ENCODE data around the gene CD244. TPM values are rescaled to one million over a fixed set of nuclear protein-coding genes. Genes with fewer than 3 reads are reported as not detected.
"Not testable (repeated sequence)": the region's sequence is repeated elsewhere in the genome, so short reads cannot be mapped to it uniquely, and the experiment has no call there.

Gene CD244
- total RNA-seq, 4 donors from 2014 or later: 0.25 to 0.63 (median 0.34) TPM; not detected in 1

DNA sequence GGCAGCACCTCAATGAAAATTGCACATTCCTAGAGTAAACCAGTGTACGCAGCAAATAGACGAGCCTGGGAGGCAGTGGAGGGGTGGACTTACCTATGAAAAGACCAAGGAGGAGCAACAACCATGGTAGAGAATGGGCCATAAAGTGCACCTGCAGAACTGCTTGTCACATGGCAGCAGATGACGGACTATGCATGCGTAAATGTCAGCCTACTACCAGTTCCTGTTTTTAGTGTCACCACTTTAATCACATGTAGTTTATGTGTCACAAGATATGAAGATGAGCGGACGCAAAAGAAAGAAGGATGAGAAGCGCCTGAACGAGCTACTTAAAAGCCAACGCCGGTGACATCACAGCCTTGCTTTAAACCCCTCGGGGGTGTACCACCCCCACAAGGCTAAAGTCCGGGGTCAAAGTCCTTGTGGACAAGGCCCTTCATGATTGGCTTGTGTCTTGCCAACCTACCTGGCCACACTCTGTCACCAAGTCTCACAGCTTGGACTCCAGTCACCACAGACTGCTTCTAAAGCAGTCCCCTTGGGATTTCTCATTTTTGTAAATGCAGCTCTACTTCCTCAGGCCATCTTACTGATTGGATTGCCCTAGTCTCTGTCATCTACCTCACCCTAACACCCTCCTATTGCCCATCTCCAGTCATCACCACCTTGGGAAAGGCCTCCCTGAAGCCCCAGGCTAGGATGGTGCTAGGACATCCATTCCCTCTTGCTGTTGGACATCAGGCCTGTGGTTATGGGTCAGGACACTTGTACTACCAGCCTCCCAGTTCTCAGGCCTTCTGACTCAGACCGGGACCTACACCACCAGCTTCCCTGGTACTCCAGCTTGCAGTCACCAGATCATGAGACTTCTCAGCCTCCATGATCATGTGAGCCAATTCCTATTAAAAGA, 72.7 kb downstream of the CD244 start:
- 89 to 93% methylated on average over 13 of the region's 13 CpGs for WGBS, 2 donors
- DNase-seq (ENCODE audit: low spot score in 2 of 2): no peak
- no peak for TF ChIP-seq CTCF (IDR thresholded peaks at IDR 0.05)
- TF ChIP-seq POLR2A (IDR thresholded peaks at IDR 0.05): no peak
- intact Hi-C loops (cut with DNase I; ENCODE audit: low total_unique reads): no loop called here
- no peak overlapping the region for H3K4me3 ChIP-seq (ENCODE audit: low read depth, poor library complexity, severe bottlenecking)

- WGBS, 2 donors: 96% methylated on average over 11 of the region's 11 CpGs
- DNase-seq (ENCODE audit: low spot score in 2 of 2): no peak
- TF ChIP-seq POLR2A (IDR thresholded peaks at IDR 0.05) (no peak), CTCF (IDR thresholded peaks at IDR 0.05) (no peak)
- intact Hi-C loops (cut with DNase I; ENCODE audit: low total_unique reads): no loop called here
- no peak overlapping the region for H3K4me3 ChIP-seq (ENCODE audit: low read depth, poor library complexity, severe bottlenecking)
Measured at GRCh38 chr1:160789051-160789701, 73.5 kb downstream of the CD244 start.

DNA sequence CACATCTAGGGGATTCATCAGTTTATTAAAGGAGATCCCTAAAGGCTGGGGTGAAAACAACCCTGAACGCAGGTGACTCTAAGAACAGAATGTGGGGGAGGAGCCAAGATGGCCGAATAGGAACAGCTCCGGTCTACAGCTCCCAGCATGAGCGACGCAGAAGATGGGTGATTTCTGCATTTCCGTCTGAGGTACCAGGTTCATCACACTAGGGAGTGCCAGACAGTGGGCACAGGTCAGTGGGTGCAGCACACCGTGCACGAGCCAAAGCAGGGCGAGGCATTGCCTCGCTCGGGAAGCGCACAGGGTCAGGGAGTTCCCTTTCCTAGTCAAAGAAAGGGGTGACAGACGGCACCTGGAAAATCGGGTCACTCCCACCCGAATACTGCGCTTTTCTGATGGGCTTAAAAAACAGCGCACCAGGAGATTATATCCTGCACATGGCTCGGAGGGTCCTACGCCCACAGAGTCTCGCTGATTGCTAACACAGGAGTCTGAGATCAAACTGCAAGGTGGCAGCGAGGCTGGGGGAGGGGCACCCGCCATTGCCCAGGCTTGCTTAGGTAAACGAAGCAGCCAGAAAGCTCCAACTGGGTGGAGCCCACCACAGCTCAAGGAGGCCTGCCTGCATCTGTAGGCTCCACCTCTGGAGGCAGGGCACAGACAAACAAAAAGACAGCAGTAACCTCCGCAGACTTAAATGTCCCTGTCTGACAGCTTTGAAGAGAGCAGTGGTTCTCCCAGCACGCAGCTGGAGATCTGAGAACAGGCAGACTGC, 79.5 kb downstream of the CD244 start:
- H3K4me3 ChIP-seq (ENCODE audit: low read depth, poor library complexity, severe bottlenecking); intact Hi-C loops (cut with DNase I; ENCODE audit: low total_unique reads); DNase-seq (ENCODE audit: low spot score in 2 of 2): not testable (repeated sequence)
- 63 to 67% methylated on average over 20 to 24 of the region's 25 CpGs for WGBS, 2 donors

GRCh38 chr1:160781914-160782689, 80.6 kb downstream of the CD244 start:
- 65 to 68% methylated on average over 9 of the region's 9 CpGs for WGBS, 2 donors
- no peak overlapping the region for H3K4me3 ChIP-seq (ENCODE audit: low read depth, poor library complexity, severe bottlenecking)
- TF ChIP-seq CTCF (IDR thresholded peaks at IDR 0.05): no peak
- TF ChIP-seq POLR2A (IDR thresholded peaks at IDR 0.05): no peak
- intact Hi-C loops (cut with DNase I; ENCODE audit: low total_unique reads): no loop called here
- DNase-seq (ENCODE audit: low spot score in 2 of 2): no peak

DNA sequence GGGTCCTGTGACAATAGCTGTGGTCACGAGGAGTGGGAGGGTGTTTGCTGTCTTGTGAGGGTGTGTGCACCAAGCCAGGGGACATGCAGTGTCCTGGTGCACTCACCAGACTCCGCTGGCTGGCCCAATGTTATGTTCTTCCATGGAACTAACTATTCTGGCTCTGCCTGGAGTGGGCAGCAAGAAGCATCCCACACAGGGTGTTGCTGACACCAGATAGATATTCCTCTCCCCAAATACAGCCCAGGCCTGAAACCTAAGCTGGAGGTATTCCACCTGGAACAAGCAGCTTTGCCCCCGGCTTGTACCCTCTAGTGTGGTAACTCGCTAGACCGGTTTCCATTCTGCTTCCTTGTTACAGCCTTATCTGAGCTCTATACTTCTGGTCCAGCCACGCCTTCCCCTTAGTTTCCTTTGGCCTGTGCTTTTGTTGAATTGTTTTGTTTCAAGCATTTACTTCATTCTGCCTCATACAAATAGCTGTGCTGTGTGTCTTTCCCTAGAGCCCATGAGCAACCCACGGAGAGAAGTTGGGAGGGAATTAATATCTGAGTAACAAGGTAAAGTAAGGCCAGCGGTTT, 81.4 kb downstream of the CD244 start:
- DNase-seq (ENCODE audit: low spot score in 2 of 2): no peak
- no peak overlapping the region for H3K4me3 ChIP-seq (ENCODE audit: low read depth, poor library complexity, severe bottlenecking)
- intact Hi-C loops (cut with DNase I; ENCODE audit: low total_unique reads): no loop called here
- WGBS, 2 donors: 45 to 49% methylated on average over 8 of the region's 8 CpGs
- TF ChIP-seq CTCF (IDR thresholded peaks at IDR 0.05): no peak
- no peak for TF ChIP-seq POLR2A (IDR thresholded peaks at IDR 0.05)
